Stimulated activated CD4-positive, alpha-beta T cell treated with anti-CD3 and anti-CD28 coated beads, Interleukin-1b, Interleukin-23, amount 100 ng/mL, for 48 hours (primary cell): ENCODE measurements around the gene DPYSL4.
A peak's percentile ranks its signal among the peaks of the same experiment; 100 is the strongest.
"Not testable (repeated sequence)": the region's sequence is repeated elsewhere in the genome, so short reads cannot be mapped to it uniquely, and the experiment has no call there.

Experiments used
- DNase-seq: peaks from one replicate; pipeline ENCODE4 v3.0.0-alpha.2; 2020

The DPYSL4 gene

GRCh38 chr10:132150777-132151176 is 36.0 kb upstream of the DPYSL4 start:
- no peak for DNase-seq

- DNase-seq = no peak
Observed at GRCh38 chr10:132151286-132151950, 35.3 kb upstream of the DPYSL4 start.

- DNase-seq = no peak
Observed at GRCh38 chr10:132151951-132152505, 34.7 kb upstream of the DPYSL4 start.

- DNase-seq = no peak
Observed at GRCh38 chr10:132152896-132153580, 33.7 kb upstream of the DPYSL4 start.

- DNase-seq = no peak
Observed at GRCh38 chr10:132153616-132154217, 33.0 kb upstream of the DPYSL4 start.

- no peak for DNase-seq
Observed at GRCh38 chr10:132154440-132154839, 32.3 kb upstream of the DPYSL4 start.

GRCh38 chr10:132154931-132155330 is 31.8 kb upstream of the DPYSL4 start:
- no peak for DNase-seq

GRCh38 chr10:132155723-132156381 is 30.9 kb upstream of the DPYSL4 start:
- DNase-seq = no peak

- DNase-seq = no peak
Observed at GRCh38 chr10:132156382-132156781, 30.4 kb upstream of the DPYSL4 start.

- no peak for DNase-seq
Observed at GRCh38 chr10:132157101-132157500, 29.6 kb upstream of the DPYSL4 start.

GRCh38 chr10:132158122-132158741 is 28.5 kb upstream of the DPYSL4 start:
- peak; percentile 35 for DNase-seq

GRCh38 chr10:132158823-132159222 is 27.9 kb upstream of the DPYSL4 start:
- peak; percentile 39 for DNase-seq

- DNase-seq = peak; percentile 51
Observed at GRCh38 chr10:132159302-132160230, 27.2 kb upstream of the DPYSL4 start.

GRCh38 chr10:132160231-132160630 is 26.5 kb upstream of the DPYSL4 start:
- DNase-seq = not testable (repeated sequence)

GRCh38 chr10:132160834-132161622 is 25.7 kb upstream of the DPYSL4 start:
- DNase-seq = peak; percentile 42

- DNase-seq = peak; percentile 43
Observed at GRCh38 chr10:132162021-132162531, 24.7 kb upstream of the DPYSL4 start.

GRCh38 chr10:132162590-132163277 is 24.0 kb upstream of the DPYSL4 start:
- DNase-seq = no peak

- peak; percentile 84 for DNase-seq
Observed at GRCh38 chr10:132163278-132163765, 23.4 kb upstream of the DPYSL4 start.

GRCh38 chr10:132163826-132164515 is 22.8 kb upstream of the DPYSL4 start:
- DNase-seq = no peak
